Articular chondrocyte of knee joint (primary cell): ENCODE measurements around the gene SP6. TPM values are rescaled to one million over a fixed set of nuclear protein-coding genes. Genes with fewer than 3 reads are reported as not detected.

Experiments
- total RNA-seq: library from RNA; depleted of rRNA; stranded (reverse); fragments of >200 nt; gene quantifications from 2 replicates; pipeline ENCODE4 v1.2.3, GENCODE V29; 2012

Gene SP6
- 0.22 and 0.26 TPM in 2 replicates for total RNA-seq

GRCh38 chr17:47850692-47851573 lies at the start of gene SP6:
Gene SP6 (minus strand): TSS chr17:47851163. CDS start chr17:47848429, 2,734 bp downstream.

GRCh38 chr17:47895856-47896671 lies 45.1 kb upstream of the SP6 start, which contains the start of gene SP2:
Gene SP2 (plus strand): TSS chr17:47896236. CDS start chr17:47896287, 51 bp downstream.

GRCh38 chr17:47840742-47841487 lies 10.0 kb downstream of the SP6 start, which contains the start of gene SCRN2:
Gene SCRN2 (minus strand): TSS chr17:47841273. CDS start chr17:47840843, 430 bp downstream.

GRCh38 chr17:47831003-47831933 lies 19.7 kb downstream of the SP6 start, which contains the start of the genes LRRC46 and MRPL10:
Gene LRRC46 (plus strand): TSS chr17:47831670. CDS start chr17:47831990, 320 bp downstream.
Gene MRPL10 (minus strand): TSS chr17:47831541. CDS start chr17:47831511, 30 bp downstream.

GRCh38 chr17:47821424-47822391 lies 29.3 kb downstream of the SP6 start, which contains the start of gene OSBPL7:
Gene OSBPL7 (minus strand): TSS chr17:47821794. CDS start chr17:47820278, 1,516 bp downstream.

Other genes with a start within 250 kb of the SP6 start
- 282 and 311 TPM in 2 replicates for gene KPNB1, start 201.2 kb downstream of the SP6 start, total RNA-seq
- 11.1 and 12.5 TPM in 2 replicates for gene TBKBP1, start 157.0 kb downstream of the SP6 start, total RNA-seq
- gene TBX21, start 117.9 kb downstream of the SP6 start, total RNA-seq: not detected in 2 replicates
- gene OSBPL7, start 29.4 kb downstream of the SP6 start, total RNA-seq: 6.8 and 9.5 TPM in 2 replicates
- 31.5 and 33.6 TPM in 2 replicates for gene MRPL10, start 19.6 kb downstream of the SP6 start, total RNA-seq
- gene LRRC46, start 19.5 kb downstream of the SP6 start, total RNA-seq: 0.11 and 0.13 TPM in 2 replicates
- 29.4 and 36.5 TPM in 2 replicates for gene SCRN2, start 9.9 kb downstream of the SP6 start, total RNA-seq
- 2.2 and 2.6 TPM in 2 replicates for gene SP2, start 45.1 kb upstream of the SP6 start, total RNA-seq
- 46.6 and 47.6 TPM in 2 replicates for gene PNPO, start 90.4 kb upstream of the SP6 start, total RNA-seq
- 0.11 TPM in 1 of 2 replicates, not detected in the other for gene PRR15L, start 106.7 kb upstream of the SP6 start, total RNA-seq
- gene CDK5RAP3, start 120.0 kb upstream of the SP6 start, total RNA-seq: 51.1 and 55.5 TPM in 2 replicates
- 174 and 180 TPM in 2 replicates for gene COPZ2, start 186.6 kb upstream of the SP6 start, total RNA-seq
- gene NFE2L1, start 197.2 kb upstream of the SP6 start, total RNA-seq: 150 and 167 TPM in 2 replicates